Dendritic cell treated with granulocyte-macrophage colony-stimulating factor and Interleukin-4, amounts not matched to agents 40 ng/mL and 50 ng/mL, for 4 days (primary cell): ENCODE data around the gene GAN.

Source experiments
- H3K27ac Mint-ChIP-seq: one replicate; pipeline ENCODE4 v1.8.0; 2022; ENCODE audit warnings: mild to moderate bottlenecking, mixed read lengths
- H3K27me3 Mint-ChIP-seq: one replicate; pipeline ENCODE4 v1.8.0; 2022; ENCODE audit warnings: mild to moderate bottlenecking, mixed read lengths
- H3K36me3 Mint-ChIP-seq: one replicate; pipeline ENCODE4 v1.8.0; 2022; ENCODE audit warnings: low read depth, mixed read lengths
- H3K4me1 Mint-ChIP-seq: one replicate; pipeline ENCODE4 v1.8.0; 2022; ENCODE audit warnings: low read depth, mixed read lengths
- H3K4me3 Mint-ChIP-seq: one replicate; pipeline ENCODE4 v1.8.0; 2022; ENCODE audit warnings: mild to moderate bottlenecking, moderate library complexity, mixed read lengths
- H3K9me3 Mint-ChIP-seq: one replicate; pipeline ENCODE4 v1.8.0; 2022; ENCODE audit warnings: mixed read lengths
- intact Hi-C: fragments of 100-400 bp; cut with micrococcal nuclease; formaldehyde crosslinking; loops from one replicate; pipeline ENCODE4 v1.15.0; 2022

Gene GAN

GRCh38 chr16:81384006-81384405 lies 69.2 kb downstream of the GAN start:
- intact Hi-C loops = no loop called here
- H3K9me3 Mint-ChIP-seq = no peaks in the 10 kb centered on the region
- no peak overlapping the region for H3K4me3 Mint-ChIP-seq
- no peaks in the 10 kb centered on the region for H3K4me1 Mint-ChIP-seq
- peaks cover 14% of the 10 kb centered on the region for H3K36me3 Mint-ChIP-seq
- H3K27me3 Mint-ChIP-seq = no peaks in the 10 kb centered on the region
- no peak overlapping the region for H3K27ac Mint-ChIP-seq

GRCh38 chr16:81385031-81385756 lies 70.4 kb downstream of the GAN start:
- no peak overlapping the region for H3K27ac Mint-ChIP-seq
- intact Hi-C loops = no loop called here

GRCh38 chr16:81388357-81388756 lies 73.6 kb downstream of the GAN start:
- Mint-ChIP-seq H3K36me3 (peaks cover 32% of the 10 kb centered on the region), H3K4me3 (no peak overlapping the region), H3K9me3 (no peaks in the 10 kb centered on the region), H3K27me3 (no peaks in the 10 kb centered on the region), H3K27ac (no peak overlapping the region), H3K4me1 (no peaks in the 10 kb centered on the region)
- intact Hi-C loops = no loop called here

More at GRCh38 chr16:81385031-81385756, 70.4 kb downstream of the GAN start:
- Mint-ChIP-seq H3K4me3 (no peak overlapping the region), H3K4me1 (no peaks in the 10 kb centered on the region), H3K36me3 (peaks cover 17% of the 10 kb centered on the region), H3K27me3 (no peaks in the 10 kb centered on the region), H3K9me3 (no peaks in the 10 kb centered on the region)

- H3K36me3 Mint-ChIP-seq = peaks cover 32% of the 10 kb centered on the region
- intact Hi-C loops = no loop called here
- no peaks in the 10 kb centered on the region for H3K4me1 Mint-ChIP-seq
- no peak overlapping the region for H3K4me3 Mint-ChIP-seq
- H3K27ac Mint-ChIP-seq = no peak overlapping the region
- peaks cover 4% of the 10 kb centered on the region for H3K27me3 Mint-ChIP-seq
- H3K9me3 Mint-ChIP-seq = no peaks in the 10 kb centered on the region
These were observed 76.1 kb downstream of the GAN start for GRCh38 chr16:81390840-81391239.

DNA sequence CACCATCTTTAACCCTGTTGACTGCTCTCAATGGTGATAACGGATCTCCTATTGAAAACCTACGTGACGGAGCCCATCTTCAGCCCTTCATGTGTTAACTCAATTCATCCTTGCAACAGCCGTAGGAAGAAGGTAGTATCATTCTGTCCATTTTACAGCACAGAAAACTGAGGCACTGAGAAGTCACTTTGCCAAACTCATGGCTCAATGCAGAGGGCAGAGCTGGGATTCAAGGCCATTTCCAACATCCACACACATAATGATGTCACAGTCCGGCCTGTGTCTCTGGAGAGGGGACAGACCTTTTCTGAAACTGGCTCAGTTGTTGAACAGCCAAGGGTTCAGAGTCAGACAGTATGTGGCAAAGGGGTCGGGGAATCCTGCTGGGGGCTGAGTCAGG lies 77.2 kb downstream of the GAN start:
- Mint-ChIP-seq H3K9me3 (no peaks in the 10 kb centered on the region), H3K36me3 (peaks cover 32% of the 10 kb centered on the region), H3K4me1 (no peaks in the 10 kb centered on the region), H3K27me3 (peaks cover 4% of the 10 kb centered on the region), H3K4me3 (no peak overlapping the region), H3K27ac (no peak overlapping the region)
- intact Hi-C loops = no loop called here

DNA sequence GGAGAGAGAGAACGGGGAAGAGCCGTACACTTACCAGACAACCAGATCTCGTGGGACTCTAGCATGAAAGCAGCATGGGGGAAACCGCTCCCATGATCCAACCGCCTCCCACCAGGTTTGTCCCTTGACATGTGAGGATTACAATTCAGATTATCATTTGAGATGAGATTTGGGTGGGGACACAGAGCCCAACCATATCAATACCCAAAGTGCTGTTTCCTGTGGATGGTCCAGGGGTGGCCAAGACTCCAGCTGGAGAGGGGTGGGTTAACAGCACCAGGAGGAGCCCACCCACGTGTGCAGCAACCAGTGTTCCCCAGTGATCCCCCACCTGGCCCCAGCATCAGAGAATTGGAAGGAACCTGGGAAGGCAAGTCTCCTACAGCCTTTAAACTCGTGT lies 79.7 kb downstream of the GAN start:
- peaks cover 5% of the 10 kb centered on the region for H3K4me1 Mint-ChIP-seq
- H3K9me3 Mint-ChIP-seq = peaks cover 5% of the 10 kb centered on the region
- intact Hi-C loops = no loop called here
- H3K27me3 Mint-ChIP-seq = peaks cover 5% of the 10 kb centered on the region
- H3K36me3 Mint-ChIP-seq = peaks cover 19% of the 10 kb centered on the region
- no peak overlapping the region for H3K4me3 Mint-ChIP-seq
- H3K27ac Mint-ChIP-seq = no peak overlapping the region

GRCh38 chr16:81394966-81395655 lies 80.3 kb downstream of the GAN start:
- Mint-ChIP-seq H3K27me3 (peaks cover 10% of the 10 kb centered on the region), H3K9me3 (peaks cover 12% of the 10 kb centered on the region), H3K36me3 (peaks cover 15% of the 10 kb centered on the region), H3K4me3 (no peak overlapping the region), H3K27ac (no peak overlapping the region), H3K4me1 (peaks cover 5% of the 10 kb centered on the region)
- intact Hi-C loops = no loop called here

DNA sequence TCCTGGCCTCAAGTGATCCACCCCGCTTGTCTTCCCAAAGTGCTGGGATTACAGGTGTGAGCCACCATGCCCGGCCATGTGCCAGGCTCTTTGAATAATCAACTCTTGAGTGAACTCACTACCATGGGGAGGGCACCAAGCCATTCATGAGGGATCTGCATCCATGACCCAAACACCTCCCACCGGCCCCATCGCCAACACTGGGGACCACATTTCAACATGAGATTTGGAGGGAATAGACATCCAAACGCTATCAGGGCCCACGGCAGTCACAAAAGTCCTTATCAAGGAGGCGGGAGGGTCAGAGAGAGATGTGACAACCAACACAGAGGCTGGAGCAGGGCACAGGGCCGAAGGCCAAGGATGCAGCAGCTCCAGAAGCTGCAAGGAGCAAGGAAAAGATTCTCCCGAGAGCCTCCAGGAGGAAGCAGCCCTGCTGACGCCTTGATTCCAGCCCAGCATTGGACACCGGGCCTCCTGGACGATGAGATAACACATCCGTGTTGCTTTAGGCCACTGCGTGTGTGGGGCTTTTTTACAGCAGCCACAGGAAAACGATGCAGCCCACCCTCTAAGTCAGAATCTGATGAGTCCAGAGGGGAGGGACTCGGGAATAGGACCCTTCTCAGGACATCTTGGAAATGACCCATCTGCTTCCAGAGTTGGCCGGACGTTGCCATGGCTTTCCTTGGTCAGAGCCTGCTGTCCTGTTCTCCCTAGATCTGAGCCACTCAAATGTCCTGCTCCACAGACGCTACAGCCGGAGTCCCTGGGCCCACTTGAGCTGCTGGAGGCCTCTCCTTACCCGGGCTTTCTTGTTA lies 82.5 kb downstream of the GAN start:
- Mint-ChIP-seq H3K36me3 (peaks cover under 1% of the 10 kb centered on the region), H3K27me3 (peaks cover 21% of the 10 kb centered on the region), H3K4me1 (peaks cover 5% of the 10 kb centered on the region), H3K27ac (no peak overlapping the region), H3K9me3 (peaks cover 15% of the 10 kb centered on the region), H3K4me3 (no peak overlapping the region)
- intact Hi-C loops = no loop called here

- Mint-ChIP-seq H3K4me3 (no peak overlapping the region), H3K36me3 (no peaks in the 10 kb centered on the region), H3K27ac (no peak overlapping the region), H3K9me3 (peaks cover 15% of the 10 kb centered on the region), H3K27me3 (peaks cover 23% of the 10 kb centered on the region), H3K4me1 (peaks cover 5% of the 10 kb centered on the region)
- intact Hi-C loops = no loop called here
These were observed 83.2 kb downstream of the GAN start for GRCh38 chr16:81397879-81398520.

DNA sequence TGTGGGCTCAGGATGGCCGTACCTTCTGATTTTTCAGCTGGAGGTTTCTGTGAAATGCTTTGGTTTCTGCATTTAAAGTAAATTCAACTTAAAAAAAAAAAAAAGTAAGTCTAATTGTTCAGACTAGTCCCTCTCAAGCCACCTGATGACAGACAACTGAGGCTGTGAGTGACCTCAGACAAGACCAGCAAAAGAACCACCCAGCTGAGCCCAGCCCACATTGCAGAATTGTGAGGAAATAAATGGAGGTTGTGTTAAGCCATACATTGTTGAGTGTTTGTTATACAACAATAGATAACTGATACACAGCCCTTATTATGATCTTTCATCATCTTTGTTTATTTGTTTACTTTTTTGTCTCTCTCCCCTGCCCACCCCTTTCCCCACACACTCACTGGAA lies 85.1 kb downstream of the GAN start:
- Mint-ChIP-seq H3K36me3 (no peaks in the 10 kb centered on the region), H3K9me3 (peaks cover 15% of the 10 kb centered on the region), H3K4me3 (no peak overlapping the region), H3K27me3 (peaks cover 23% of the 10 kb centered on the region), H3K27ac (no peak overlapping the region), H3K4me1 (peaks cover 12% of the 10 kb centered on the region)
- intact Hi-C loops = loop anchor here (5.0 to 10.0 kb wide), 2 partner anchors 225 to 297 kb away; no protein-coding TSS in a partner anchor

DNA sequence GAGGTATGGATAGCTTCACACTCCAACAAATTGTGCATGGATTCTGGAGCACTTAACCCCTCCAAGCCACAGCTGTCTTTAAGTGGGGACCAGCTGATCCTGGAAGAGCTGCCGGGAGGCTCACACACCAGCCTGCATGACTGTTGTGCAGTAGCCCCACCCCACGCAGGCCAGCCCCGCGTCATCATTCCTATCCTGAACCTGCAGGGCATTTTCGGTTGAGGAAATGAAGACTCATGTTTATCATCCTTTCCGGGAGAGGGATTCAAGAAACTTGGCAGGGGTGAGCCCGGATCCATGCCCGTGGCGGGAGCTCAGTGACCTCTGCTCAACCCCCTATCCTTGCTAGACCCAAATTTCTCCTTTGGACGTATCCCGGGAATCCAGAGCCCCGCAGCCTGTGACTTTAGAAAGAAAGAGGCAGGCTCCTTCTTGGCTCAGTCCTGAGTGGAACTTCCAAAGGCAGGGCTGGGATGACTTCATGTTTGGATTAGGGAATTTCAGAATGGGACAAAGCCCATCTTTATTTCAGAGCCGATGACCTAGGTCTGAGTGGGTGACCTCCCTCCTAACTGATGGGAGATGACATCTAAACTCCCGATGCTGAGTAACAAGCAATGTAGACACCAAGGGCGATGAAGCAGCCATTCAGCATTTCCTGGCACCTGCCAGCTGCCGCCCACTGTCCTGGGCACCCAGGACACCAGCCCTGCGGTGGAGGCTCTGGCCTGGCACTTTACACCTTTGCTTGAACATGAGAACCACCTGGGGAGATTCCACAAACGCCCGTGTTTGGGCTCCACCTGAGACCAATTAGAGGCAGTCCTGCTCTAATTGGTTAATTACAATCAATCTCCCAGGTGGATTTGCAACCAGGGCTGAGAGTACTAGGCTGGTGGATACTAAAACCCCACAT lies 86.5 kb downstream of the GAN start:
- Mint-ChIP-seq H3K36me3 (no peaks in the 10 kb centered on the region), H3K27ac (no peak overlapping the region), H3K9me3 (peaks cover 15% of the 10 kb centered on the region), H3K27me3 (peaks cover 19% of the 10 kb centered on the region), H3K4me1 (peaks cover 12% of the 10 kb centered on the region), H3K4me3 (no peak overlapping the region)
- intact Hi-C loops = loop anchor here (5.0 to 10.0 kb wide), 2 partner anchors 224 to 296 kb away; no protein-coding TSS in a partner anchor

DNA sequence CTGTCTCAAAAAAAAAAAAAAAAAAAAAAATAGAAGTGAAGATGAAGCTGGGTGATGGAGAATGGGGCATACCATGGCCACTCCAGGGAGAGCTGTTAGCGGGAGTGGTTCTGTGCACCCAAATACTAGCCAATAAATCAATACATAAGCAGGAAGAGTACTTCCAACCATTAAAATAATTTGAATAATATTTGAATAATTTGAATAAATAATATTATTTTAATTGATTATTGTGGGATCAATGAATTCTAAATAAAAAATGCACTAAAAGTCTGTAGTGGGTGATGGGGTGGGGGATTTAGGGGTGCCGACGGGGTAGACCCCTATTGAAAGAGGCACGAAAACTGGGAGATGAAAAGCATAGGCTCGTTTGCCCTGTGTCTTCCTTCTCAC lies 88.4 kb downstream of the GAN start:
- Mint-ChIP-seq H3K27ac (no peak overlapping the region), H3K4me1 (peaks cover 10% of the 10 kb centered on the region), H3K4me3 (no peak overlapping the region), H3K9me3 (peaks cover 15% of the 10 kb centered on the region), H3K27me3 (peaks cover 19% of the 10 kb centered on the region), H3K36me3 (no peaks in the 10 kb centered on the region)
- intact Hi-C loops = loop anchor here (1.0 to 10.0 kb wide), 3 partner anchors 222 to 320 kb away; no protein-coding TSS in a partner anchor
